RPMI8226 (cell line): ENCODE results near the gene VSX2.
A peak's percentile ranks its signal among the peaks of the same experiment; 100 is the strongest.

Experiments
- DNase-seq: peaks from one replicate; pipeline ENCODE4 v3.0.0-alpha.2; 2015

VSX2 gene

DNA sequence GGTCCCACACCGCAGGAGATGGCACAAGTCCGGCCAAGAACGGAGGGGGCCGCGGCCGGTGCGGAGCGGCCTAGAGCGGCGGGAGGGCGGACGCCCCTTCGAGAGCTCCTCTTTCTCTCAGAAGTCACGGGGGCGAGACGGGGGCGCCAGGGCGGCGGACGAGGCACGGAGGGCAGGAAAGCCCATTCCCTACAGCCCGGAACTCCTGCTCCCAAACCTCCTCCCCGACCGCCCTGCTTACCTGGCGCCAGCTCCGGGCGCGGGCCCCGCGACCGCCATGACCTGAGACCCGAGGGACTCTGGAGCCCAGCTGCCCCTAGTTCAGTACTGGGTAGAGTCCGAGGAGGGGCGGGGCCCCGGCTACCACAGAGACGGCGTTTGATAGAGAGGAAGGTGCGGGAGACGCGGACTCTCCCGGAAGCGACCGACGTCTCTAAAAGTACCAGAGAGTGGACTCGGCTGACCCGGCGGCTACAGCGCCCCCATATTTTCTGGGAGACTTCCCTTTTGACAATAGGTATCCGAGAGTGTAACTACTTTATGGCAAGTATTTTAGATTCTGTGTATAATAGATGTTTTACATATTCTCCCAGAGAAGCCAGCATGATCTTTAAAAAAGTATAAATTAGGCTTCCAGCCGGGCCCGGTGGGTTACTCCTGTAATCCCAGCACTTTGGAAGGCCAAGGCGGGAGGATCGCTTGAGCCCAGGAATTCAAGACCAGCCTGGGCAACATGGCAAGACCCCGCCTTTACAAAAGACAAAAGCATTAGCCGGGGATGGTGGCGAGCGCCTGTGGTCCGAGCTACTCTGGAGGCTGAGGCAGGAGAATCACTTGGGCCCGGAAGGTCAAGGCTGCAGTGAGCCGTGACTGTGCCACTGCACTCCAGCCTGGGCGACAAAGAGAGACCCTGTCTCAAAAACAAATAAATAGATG is 63.7 kb downstream of the VSX2 start, which contains the start of gene ABCD4:
Gene ABCD4, minus strand, starts transcription at position 301 of the 936 bp plus-strand sequence. Its CDS starts 22 bp downstream, at position 279.
- DNase-seq, result peak; percentile 93

DNA sequence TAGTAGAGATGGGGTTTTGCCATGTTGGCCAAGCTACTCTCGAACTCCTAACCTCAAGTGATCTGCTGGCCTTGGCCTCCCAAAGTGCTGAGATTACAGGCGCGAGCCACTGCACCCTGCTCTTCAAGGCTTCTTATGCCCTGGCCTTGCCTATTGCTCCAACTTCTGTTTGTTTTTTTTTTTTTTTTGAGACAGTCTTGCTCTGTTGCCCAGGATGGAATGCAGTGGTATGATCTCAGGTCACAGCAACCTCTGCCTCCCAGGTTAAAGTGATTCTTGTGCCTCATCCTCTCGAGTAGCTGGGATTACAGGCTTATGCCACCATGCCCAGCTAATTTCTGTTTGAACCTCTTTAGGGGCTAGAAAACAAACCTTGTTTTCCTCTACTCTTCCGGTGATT is 69.4 kb downstream of the VSX2 start:
- no peak for DNase-seq

DNA sequence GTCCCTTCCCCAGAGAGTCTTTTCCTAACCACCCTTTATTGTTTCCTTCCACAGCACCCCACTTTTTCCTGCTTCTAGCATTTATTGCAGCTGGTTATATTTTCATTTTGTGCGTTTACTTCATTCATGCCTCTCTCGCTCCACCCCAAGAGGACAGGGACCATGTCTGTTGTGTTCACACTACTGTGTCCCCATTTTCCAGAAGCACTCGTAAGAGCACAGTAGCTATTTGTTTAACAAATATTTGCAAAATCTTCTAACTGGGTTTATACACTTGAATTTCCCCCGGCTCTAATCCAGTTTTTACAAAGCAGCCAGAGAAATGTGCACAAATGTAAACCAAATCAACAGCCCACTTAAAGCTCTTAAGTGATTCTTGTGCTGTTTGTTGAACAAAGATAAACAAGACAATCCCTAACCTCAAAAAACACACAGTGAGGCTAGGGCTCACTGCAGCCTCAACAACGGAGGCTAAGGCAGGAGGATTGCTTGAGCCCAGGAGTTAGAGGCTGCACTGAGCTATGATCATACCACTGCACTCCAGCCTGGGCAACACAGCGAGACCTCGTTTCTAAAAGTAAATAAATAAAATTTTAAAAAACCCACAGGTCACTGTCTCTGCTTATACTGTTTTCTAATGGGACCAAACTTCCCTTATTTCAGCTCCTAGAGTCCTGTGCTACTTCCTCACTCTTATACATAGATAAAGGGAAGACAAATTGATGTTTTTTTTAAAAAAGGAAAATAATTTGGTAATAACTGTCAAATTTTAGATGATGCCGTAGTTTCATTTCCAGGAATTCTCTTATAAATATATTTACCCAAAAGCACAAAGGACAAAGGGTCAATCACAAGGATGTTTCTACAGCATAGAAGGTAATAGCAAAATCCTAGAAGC is 70.1 kb downstream of the VSX2 start:
- DNase-seq, result no peak

DNA sequence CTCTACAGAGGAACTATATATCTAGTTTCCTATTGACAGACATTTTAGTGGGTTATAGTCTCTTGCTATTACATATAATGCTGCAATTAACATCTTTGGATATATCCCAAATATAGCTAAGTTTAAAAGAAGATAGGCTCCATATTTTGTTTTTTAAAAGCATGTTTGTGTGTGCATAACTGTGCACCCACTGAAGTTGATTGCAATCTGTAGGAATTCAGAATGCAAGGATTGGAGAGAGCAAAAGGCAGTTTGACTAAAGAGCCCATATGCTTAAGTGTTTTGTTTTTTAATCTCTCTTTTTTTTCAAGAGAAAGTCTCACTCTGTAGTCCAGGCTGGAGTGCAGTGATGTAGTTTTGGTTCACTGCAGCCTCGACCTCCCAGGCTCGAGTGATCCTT is 72.9 kb downstream of the VSX2 start:
- DNase-seq, result no peak
